Body of pancreas (tissue), 4 donors: ENCODE data around the gene GALNT2. TPM values are rescaled to one million over a fixed set of nuclear protein-coding genes. Genes with fewer than 3 reads are reported as not detected.

ENCODE experiments used
- ATAC-seq: fragments of 150-250 bp; one replicate; pipeline ENCODE4 v1.9.1; 2016
- DNase-seq, 4 donors: peaks; one replicate each; pipeline ENCODE4 v3.0.0-alpha.2; 2019
- H3K27ac ChIP-seq, 4 donors: fragments of 200-600 bp; sonication (generic); 1 replicate in 3 of 4; 2 replicates in 1 of 4; pipeline versions ENCODE4 v1.5.1 to v1.6.1; 2016 to 2019; ENCODE audit warnings: mild to moderate bottlenecking in 1 of 4, mixed read lengths in 1 of 4, moderate library complexity in 1 of 4
- H3K27me3 ChIP-seq, 2 donors: fragments of 200-600 bp; sonication (generic); one replicate each; pipeline ENCODE4 v1.6.0; 2016; ENCODE audit warnings: mild to moderate bottlenecking in 1 of 2
- H3K36me3 ChIP-seq, 2 donors: fragments of 200-600 bp; sonication (generic); replicated peaks in 1 of 2; 2 replicates each; pipeline ENCODE4 v1.5.1; 2016; ENCODE audit warnings: low read depth in 2 of 2; ENCODE audit not compliant: insufficient read depth in 1 of 2
- H3K4me1 ChIP-seq: fragments of 200-600 bp; sonication (generic); one replicate; pipeline ENCODE4 v1.6.0; 2016
- H3K4me3 ChIP-seq, 2 donors: fragments of 200-600 bp; sonication (generic); 1 replicate in 1 of 2; 2 replicates in 1 of 2; pipeline ENCODE4 v1.5.1; 2016 to 2019
- H3K9me3 ChIP-seq, 3 donors: fragments of 200-600 bp; sonication (generic); 1 replicate in 2 of 3; 2 replicates in 1 of 3; pipeline ENCODE4 v1.5.1; 2016
- POLR2A ChIP-seq, 3 donors: fragments of 450-650 bp; IDR thresholded peaks; one replicate each; pipeline ENCODE4 v1.6.1; 2016; ENCODE audit warnings: antibody characterized with exemption in 3 of 3, mild to moderate bottlenecking in 2 of 3
- WGBS, 2 donors: methylation state at CpG; one replicate each; pipeline ENCODE4 v1.1.5; 2017; 5-methylcytosine and 5-hydroxymethylcytosine counted together
- intact Hi-C: fragments of 100-400 bp; cut with DNase I; formaldehyde crosslinking; loops from one replicate; pipeline ENCODE4 v1.15.1; 2023
- total RNA-seq, 2 donors: library from RNA; depleted of rRNA; stranded (reverse); fragments of >200 nt; gene quantifications; one replicate each; pipeline ENCODE4 v1.1.0, GENCODE V29; 2016
- TF ChIP-seq, protein P1 (sequence below), 7 experiments: fragments of 450-650 bp in 4 of 7; fragments of 200-600 bp in 3 of 7; sonication (generic) in 3 of 7; IDR thresholded peaks; one replicate each; pipeline ENCODE4 v1.5.1; 2016 to 2019; ENCODE audit warnings: antibody characterized with exemption in 7 of 7

The GALNT2 gene
- total RNA-seq, 2 donors from 2014 or later, result 45.9 to 68.6 TPM

DNA sequence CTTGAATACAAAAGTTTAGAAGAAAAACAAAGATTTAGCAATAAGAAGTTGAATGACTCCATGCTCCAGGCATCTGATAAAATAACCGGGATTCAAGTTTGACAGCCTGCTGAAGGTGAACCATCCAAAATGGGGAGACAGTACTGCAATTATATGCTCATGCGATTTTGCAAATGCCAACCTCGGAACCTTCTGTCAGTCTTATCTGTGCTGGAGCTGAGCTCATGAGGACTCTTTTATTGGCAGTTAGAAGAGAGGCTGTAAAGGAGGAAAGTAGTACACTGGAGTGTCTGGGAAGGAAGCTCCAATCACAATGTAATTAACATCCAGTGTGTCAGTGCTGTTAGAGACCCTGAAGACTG is 170.0 kb downstream of the GALNT2 start:
- ATAC-seq, result no peak

DNA sequence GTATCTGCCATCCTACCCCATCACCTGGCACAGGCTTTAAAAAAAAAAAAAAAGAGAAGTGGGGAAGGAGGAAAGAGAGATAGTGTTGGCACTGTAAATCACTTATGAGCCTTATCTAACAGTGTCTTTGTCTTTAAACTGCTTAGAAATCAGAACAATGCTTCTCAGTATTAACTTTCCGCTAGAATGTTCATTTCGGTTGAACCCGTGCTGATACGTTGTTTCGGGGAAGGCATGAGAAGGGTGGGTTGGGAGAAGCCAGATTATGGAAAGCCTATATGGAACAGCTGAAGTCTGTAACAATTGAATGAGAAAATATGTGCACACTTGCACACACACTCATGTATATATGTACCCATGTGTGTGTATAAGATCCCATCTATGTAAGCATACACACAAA is 170.8 kb downstream of the GALNT2 start:
- TF ChIP-seq, protein P1, sequence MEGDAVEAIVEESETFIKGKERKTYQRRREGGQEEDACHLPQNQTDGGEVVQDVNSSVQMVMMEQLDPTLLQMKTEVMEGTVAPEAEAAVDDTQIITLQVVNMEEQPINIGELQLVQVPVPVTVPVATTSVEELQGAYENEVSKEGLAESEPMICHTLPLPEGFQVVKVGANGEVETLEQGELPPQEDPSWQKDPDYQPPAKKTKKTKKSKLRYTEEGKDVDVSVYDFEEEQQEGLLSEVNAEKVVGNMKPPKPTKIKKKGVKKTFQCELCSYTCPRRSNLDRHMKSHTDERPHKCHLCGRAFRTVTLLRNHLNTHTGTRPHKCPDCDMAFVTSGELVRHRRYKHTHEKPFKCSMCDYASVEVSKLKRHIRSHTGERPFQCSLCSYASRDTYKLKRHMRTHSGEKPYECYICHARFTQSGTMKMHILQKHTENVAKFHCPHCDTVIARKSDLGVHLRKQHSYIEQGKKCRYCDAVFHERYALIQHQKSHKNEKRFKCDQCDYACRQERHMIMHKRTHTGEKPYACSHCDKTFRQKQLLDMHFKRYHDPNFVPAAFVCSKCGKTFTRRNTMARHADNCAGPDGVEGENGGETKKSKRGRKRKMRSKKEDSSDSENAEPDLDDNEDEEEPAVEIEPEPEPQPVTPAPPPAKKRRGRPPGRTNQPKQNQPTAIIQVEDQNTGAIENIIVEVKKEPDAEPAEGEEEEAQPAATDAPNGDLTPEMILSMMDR (IDR thresholded peaks at IDR 0.05), result no peak
- no peak for TF ChIP-seq POLR2A (IDR thresholded peaks at IDR 0.05)
- DNase-seq (no peak), ATAC-seq (no peak)
- no peaks in the 10 kb centered on the region for H3K27me3 ChIP-seq
- no peak overlapping the region for H3K27ac ChIP-seq
- H3K4me1 ChIP-seq, result no peaks in the 10 kb centered on the region
- H3K9me3 ChIP-seq, result no peaks in the 10 kb centered on the region
- H3K36me3 ChIP-seq, result peaks cover 0 to 9% of the 10 kb centered on the region in 2 donors
- 93 to 96% methylated on average over 5 of the region's 5 CpGs for WGBS, 2 donors
- H3K4me3 ChIP-seq, result no peak overlapping the region
- intact Hi-C loops, result no loop called here

More for the DNA sequence above, 170.0 kb downstream of the GALNT2 start:
- no peaks in the 10 kb centered on the region for H3K27me3 ChIP-seq
- H3K9me3 ChIP-seq, result no peaks in the 10 kb centered on the region
- H3K36me3 ChIP-seq, result peaks cover 0 to 6% of the 10 kb centered on the region in 2 donors
- TF ChIP-seq, protein P1 (IDR thresholded peaks at IDR 0.05), result no peak
- TF ChIP-seq POLR2A (IDR thresholded peaks at IDR 0.05), result no peak
- 35 to 56% methylated on average over 3 of the region's 3 CpGs for WGBS, 2 donors
- no peak overlapping the region for H3K4me3 ChIP-seq
- peaks cover 2% of the 10 kb centered on the region for H3K4me1 ChIP-seq
- H3K27ac ChIP-seq, result no peak overlapping the region
- intact Hi-C loops, result no loop called here
- no peak for DNase-seq

DNA sequence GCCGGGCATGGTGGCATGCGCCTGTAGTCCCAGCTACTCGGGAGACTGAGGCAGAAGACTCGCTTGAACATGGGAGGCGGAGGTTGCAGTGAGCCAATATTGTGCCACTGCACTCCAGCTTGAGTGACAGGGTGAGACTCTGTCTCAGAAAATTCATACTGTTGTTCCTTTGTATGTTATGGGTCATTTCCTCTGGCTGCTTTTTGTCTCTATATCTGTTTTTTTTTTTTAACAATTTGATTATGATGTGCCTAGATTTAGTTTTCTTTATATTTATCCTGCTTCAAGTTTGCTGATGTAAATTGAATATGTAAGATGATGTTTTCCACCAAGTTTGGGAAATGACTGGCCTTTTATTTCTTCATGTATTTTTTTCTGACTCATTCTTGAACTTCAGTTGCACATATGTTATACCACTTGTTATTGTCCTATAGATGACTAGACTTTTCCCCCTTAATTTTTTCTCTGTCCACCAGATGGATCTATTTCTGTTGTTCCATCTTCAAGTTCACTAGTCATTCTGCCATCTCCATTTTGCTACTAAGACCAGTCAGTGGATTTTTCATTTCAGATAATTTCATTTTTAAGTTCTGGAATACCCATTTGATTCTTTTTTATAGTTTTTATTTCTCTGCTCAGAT is 173.5 kb downstream of the GALNT2 start:
- H3K27ac ChIP-seq, result no peak overlapping the region
- H3K4me3 ChIP-seq, result no peak overlapping the region
- no peak for ATAC-seq
- no peaks in the 10 kb centered on the region for H3K9me3 ChIP-seq
- 89 to 100% methylated on average over 4 to 5 of the region's 5 CpGs for WGBS, 2 donors
- TF ChIP-seq, protein P1 (IDR thresholded peaks at IDR 0.05), result no peak
- TF ChIP-seq POLR2A (IDR thresholded peaks at IDR 0.05), result no peak
- H3K36me3 ChIP-seq, result peaks cover 0 to 21% of the 10 kb centered on the region in 2 donors
- intact Hi-C loops, result no loop called here
- H3K27me3 ChIP-seq, result no peaks in the 10 kb centered on the region
- DNase-seq, result no peak
- H3K4me1 ChIP-seq, result no peaks in the 10 kb centered on the region

DNA sequence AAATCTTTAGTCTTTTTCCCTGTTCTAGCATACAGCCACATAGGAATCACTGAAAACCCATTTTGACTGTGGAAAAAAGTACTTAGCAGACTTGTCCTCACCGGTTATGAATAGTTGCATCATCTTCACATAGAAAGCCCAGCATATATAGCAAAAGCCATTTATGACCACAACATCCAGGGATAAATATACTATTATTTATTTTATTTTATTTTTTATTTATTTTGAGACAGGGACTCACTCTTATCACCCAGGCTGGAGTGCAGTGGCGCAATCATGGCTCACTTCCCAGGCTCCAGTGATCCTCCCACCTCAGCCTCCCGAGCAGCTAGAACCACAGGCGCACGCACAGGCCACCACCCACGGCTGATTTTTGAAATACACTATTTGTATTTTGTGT is 175.3 kb downstream of the GALNT2 start:
- no peak for ATAC-seq
- intact Hi-C loops, result no loop called here
- H3K36me3 ChIP-seq, result peaks cover 8 to 27% of the 10 kb centered on the region in 2 donors

More for the DNA sequence above, 175.3 kb downstream of the GALNT2 start:
- H3K4me3 ChIP-seq, result no peak overlapping the region
- no peaks in the 10 kb centered on the region for H3K4me1 ChIP-seq
- DNase-seq, result no peak
- H3K9me3 ChIP-seq, result no peaks in the 10 kb centered on the region
- no peak overlapping the region for H3K27ac ChIP-seq
- TF ChIP-seq POLR2A (IDR thresholded peaks at IDR 0.05), result no peak
- TF ChIP-seq, protein P1 (IDR thresholded peaks at IDR 0.05), result no peak
- 67 to 73% methylated on average over 6 of the region's 6 CpGs for WGBS, 2 donors
- no peaks in the 10 kb centered on the region for H3K27me3 ChIP-seq
